ENCODE data around the gene ANKMY1.

ANKMY1 gene

DNA sequence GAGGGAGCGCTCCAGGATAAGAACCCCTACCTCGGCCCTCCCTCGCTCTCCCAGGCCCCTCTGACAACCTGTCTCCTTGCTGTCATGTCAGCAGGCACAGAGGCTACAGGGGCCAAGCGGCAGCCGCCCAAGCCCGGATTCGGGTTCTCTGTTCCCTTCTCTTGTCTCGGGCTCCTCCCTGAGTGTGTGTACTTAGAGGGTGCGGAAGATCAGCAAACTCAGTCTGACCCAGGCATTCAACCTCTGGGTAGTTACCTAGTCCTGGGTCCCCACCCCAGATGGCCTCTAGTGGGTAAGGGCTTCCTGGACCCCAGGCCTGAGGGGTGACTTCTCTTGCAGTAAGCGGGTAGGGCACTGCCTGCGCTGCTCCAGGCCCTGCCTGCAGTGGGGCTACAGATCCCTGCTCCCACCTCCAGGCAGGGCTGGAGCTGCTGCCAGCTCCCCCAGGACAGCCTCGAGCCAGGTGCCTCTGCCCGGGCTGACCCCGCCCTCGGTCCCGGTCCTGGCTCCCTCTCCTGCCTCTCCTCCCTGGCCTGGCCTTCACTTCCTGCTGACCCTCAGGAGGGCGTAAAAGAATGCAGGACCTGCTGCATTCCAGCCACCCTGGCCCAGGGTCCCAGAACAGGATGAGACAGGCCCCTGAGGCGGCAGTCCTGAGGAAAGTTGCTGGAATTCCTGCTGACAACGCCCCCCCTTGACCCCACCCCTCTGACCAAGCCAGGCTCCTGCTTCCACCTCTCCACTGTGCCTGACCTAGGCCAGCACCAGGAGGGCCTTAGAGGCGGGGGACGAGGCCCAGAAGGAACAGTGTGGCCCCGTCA, 100.4 kb downstream of the ANKMY1 start:
- in situ Hi-C loops (cut with MboI; ENCODE audit: low pct_unique_long_range_greater_than_20kb, low sequenced_read_pairs), result no loop called here
- no peak for DNase-seq

DNA sequence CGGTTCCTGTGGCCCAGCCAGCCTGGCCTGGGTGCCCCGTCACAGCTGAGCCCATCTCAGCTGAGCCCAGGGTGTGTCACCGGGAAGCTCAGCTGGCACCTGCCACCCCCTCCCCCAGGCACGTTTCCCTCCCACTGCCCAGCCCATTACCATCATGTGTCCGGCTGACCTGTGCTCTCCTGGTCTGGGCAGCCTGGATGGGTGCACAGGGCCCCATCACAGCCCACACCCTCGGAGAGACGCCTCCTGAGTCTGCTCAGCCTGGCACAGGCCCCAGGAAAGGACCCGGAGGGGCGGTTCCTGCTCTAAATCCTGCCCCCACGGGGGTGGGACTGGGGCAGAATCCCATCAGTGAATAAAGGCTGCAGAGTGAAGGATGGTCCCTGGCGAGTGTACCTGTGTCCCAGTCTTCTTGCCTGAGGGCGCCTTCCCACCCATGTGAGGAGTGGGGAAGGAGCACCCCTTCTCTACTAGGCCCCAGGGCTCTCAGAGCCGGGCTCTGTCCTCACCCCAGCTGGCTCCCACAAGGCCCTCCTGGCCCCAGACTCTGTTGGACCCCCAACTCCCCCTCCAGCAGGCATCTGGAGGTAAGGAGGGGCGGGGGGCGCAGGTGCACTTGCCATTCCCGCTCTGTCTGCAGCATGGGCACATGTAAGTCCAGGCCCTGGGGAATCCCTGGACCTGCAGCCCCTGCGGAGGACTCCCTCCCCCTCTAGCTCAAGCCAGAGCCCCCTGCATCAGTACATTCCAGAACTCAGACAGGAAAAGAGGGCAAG, 101.2 kb downstream of the ANKMY1 start:
- DNase-seq, result no peak
- in situ Hi-C loops (cut with MboI; ENCODE audit: low pct_unique_long_range_greater_than_20kb, low sequenced_read_pairs), result no loop called here

DNA sequence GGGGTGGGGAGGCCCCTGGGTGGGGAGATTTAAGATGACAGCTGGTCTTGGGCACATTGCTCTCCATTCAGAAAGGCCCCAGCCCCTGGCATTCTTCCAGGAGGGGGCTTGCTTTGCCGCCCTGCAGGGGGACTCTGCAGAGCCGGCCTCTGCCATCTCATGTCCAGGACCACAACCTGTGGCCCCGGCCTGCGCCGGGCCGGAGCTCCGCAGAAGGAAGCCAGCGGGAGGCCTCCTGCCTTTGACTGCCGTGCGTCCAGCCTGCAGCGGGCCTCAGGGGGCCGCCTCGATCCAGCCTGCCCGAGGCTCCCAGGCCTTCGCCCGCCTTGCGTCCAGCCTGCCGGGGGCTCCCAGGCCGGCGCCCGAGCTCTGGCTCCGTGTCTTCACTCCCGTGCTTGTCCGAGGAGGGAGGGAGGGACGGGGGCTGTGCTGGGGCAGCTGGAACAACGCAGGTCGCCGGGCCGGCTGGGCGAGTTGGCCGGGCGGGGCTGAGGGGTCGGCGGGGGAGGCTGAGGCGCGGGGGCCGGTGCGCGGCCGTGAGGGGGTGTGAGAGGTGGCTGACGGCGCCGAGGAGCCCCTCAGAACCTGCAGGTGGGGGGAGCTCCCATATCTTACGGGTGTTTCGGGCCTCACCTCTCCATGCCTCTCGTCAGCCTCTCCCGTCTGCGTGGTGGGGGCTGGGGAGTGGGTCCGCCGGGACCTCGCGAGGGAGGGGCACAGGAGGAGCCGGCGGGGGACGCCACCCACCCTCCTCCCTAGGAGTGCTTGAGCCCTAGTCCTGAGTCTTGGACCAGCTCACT, 101.9 kb downstream of the ANKMY1 start:
- DNase-seq, result no peak

DNA sequence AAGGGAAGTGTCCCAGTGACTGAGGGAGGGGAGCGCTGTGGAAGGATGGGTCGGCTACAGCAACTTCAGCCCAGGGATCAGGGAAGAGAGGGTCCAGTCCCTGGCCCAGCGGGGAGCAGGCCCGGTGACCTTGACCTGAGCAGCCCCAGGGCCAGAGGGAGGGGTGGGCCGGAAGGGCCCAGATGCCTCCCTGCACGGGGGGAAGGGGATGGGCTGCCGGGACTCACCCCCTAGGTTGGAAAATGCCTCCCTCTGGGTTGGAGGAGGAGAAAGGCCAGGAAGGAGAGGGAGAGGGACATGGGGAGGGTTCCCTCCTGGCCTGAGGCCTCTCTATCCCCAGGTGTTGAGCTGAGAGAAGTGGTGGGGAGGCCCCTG, 102.5 kb downstream of the ANKMY1 start:
- in situ Hi-C loops (cut with MboI; ENCODE audit: low pct_unique_long_range_greater_than_20kb, low sequenced_read_pairs), result no loop called here
- DNase-seq, result no peak

More for the DNA sequence above, 101.9 kb downstream of the ANKMY1 start:
- in situ Hi-C loops (cut with MboI; ENCODE audit: low pct_unique_long_range_greater_than_20kb, low sequenced_read_pairs), result no loop called here

DNA sequence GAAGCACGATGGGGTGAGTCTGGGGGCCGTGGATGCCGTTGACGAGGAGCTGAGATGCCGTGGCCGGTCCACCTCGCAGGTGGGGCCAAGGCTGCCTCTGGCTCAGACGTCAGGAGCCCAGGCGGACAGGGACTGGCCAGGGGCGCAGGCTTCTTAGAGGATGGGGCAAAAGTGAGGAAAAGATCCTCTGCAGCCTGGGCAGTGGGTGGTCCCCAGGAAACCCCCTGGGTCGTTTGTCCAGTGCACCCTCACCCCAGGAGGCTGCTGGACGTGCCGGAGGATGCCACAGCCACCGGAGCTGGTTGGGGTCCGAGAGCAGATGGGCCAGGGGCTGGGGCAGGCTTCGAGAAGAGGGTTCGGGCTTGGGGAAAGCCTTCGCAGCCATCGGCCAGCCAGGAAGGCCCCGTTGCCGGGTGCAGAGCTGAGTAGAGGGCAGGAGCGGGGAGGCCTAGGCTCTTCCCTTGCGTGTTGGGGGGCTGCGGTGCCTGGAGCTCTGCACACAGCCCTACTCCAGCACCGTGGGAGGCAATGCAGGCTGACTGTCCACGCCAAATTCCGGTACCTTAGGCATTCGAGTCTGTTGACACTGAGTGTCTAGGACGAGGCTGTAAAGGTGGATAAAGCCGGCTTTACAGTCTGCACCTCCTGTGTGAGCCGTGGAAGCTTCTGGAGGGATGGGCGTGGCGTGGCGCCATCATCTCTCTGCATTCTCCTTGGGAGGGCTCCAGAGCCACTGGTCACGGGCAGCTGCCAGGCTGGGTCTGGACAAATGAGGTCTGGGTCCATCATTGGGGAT, 103.5 kb downstream of the ANKMY1 start:
- in situ Hi-C loops (cut with MboI; ENCODE audit: low pct_unique_long_range_greater_than_20kb, low sequenced_read_pairs), result no loop called here
- DNase-seq, result no peak

DNA sequence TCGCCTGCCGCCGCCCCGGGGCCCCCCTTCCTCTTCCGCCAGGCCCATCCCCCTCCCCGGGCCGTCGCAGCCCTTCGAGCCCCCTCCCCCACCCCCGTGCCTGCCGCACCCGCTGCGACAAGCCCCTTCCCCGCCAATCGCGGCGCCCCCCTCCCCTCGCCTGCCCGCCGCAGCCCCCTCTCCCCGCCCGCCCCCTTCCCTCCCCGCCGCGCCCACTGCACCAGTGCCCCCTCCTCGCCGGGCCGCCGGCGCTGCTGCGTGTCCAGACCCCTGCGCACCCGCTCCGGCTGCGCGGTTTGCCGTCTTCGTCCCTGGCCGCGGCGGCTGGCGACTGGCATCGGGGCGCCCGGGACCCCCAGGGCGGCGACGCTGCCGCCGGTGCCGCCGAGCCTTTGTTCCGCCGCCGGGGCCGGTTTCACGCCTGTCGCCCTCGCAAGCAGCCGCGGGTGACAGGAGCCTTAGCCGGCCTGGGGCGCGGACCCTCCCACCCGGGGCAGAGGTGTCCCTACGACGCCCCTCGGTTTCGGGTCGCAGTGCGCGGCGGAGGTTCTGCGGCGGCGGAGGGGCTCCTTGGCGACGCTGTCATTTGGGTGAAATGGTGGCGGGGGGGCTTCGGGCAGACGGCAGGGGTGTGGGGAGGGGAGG, 104.2 kb downstream of the ANKMY1 start:
- in situ Hi-C loops (cut with MboI; ENCODE audit: low pct_unique_long_range_greater_than_20kb, low sequenced_read_pairs), result no loop called here
- no peak for DNase-seq

DNA sequence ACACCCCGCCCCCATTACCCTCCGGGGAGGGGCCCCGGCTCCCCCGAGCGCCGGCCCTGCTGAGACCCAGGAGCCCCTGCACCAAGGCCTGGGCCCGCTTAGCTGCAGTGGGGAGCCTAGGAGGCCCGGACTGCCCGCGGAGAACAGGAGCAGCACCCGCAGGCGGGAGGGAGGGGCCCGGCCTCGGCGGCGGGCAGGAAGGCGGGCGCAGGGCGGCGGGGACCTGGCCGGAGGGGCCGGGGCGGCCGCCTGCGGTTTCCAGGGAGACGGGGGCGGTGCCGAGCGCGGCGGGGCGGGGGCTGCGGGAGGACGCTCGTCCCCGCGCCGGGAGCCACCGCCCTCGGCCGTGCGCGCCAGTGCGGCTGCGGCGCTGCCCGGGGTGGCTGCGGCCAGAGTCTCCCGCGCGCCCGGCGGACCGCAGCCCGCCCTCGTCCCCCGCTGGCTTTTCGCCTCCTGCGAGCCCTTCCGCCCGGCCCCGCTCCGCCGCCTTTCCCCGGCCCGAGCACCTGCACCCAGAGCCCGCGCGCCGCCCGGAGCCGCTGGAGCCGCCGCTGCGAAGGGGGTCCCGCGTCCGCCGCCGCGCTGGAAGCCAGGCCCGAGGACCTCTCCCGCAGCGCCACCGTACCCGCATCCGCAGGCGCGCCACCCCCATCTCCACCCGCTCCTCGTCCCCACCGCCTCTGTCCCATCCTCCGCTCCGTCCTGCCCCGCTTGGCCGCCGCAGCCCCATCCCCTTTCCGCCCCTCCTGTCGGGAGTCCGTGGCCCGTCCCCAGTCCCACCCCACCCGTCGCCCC, 105.1 kb downstream of the ANKMY1 start:
- no peak for DNase-seq
- in situ Hi-C loops (cut with MboI; ENCODE audit: low pct_unique_long_range_greater_than_20kb, low sequenced_read_pairs), result no loop called here

DNA sequence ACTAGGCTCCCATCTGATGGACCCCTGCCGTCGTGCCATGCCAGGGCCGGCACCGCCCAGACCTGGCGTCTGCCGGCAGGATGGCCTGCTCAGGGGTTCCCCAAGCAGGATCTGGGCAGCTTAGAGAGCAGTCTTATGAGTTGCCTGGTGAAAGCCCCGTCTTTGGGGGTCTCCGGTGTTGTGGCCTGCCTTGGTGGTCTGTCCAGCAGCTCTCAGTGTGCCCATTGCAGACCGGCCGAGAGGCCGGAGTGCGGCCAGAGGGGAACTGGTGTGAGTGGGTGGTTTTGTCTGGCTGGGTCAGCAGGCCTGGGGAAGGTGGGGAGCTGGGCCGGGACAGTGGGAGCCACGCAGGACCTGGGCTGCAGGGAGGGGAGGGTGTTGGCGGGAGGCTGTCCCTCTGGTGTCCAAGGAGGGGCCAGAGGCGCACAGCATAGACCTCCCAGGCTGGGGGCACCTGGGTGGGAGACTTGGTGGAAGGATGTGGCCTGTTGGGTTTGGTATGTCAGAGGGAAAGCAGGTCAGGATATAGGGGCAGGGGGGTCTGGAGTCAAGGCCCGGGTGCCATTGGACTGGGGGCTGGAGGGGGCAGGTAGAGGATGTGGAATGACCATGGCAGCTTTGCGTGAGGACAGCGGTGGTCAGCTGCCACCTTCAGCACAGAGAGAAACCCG, 105.9 kb downstream of the ANKMY1 start:
- in situ Hi-C loops (cut with MboI; ENCODE audit: low pct_unique_long_range_greater_than_20kb, low sequenced_read_pairs), result no loop called here
- DNase-seq, result no peak

DNA sequence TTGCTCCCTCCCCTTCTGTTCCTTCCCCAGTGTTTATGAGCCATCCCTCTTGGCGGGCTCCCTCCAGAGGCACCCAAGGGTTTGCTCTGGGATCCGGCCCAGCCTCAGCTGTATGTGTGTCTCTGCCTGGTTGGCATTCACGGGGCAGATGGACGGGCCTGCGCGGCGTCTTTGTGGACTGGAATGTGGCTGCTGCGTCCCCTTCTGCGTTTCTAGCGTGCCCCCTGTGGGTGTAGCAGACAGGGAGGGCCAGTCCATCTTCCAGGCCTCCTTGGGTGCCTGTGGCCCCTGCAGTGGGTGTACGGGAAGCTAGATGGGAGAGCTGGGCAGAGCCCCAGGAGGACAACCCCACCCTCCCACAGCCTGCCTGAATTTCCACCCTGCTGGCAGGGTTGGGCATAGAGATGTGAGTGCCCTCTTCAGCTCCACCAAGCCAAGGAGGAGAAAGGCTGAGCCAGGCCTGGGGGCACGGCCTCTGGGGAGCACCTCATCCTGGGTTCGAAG, 106.6 kb downstream of the ANKMY1 start:
- no peak for DNase-seq
- in situ Hi-C loops (cut with MboI; ENCODE audit: low pct_unique_long_range_greater_than_20kb, low sequenced_read_pairs), result no loop called here

DNA sequence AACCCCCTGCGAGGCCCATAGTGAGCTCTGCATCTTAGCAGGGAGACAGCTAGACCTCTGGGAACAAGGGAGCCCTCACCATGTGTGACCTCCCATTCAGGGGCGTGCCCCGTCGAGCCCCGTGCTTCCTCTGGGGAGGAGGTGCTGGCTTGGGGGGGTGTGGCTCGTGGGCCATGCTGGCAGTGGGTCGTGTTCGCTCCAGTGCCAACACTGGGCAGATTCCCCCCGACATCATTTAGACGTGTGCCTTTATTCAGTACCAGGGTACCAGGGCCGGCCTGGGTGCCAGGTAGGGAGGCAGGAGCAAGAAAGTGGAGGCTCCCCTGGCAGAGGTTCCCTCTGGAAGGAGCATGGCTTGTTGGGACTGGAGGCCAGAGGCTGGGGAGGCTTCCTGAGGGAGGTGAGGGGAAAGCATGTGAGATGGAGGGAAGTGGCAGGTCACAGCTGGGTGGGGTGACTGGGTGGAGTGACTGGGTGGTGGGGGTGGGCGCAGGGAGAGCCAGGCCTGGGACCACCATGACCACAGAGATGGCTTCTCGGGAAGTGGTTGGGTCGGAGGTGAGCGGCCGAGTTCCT, 107.2 kb downstream of the ANKMY1 start:
- in situ Hi-C loops (cut with MboI; ENCODE audit: low pct_unique_long_range_greater_than_20kb, low sequenced_read_pairs), result no loop called here
- no peak for DNase-seq

DNA sequence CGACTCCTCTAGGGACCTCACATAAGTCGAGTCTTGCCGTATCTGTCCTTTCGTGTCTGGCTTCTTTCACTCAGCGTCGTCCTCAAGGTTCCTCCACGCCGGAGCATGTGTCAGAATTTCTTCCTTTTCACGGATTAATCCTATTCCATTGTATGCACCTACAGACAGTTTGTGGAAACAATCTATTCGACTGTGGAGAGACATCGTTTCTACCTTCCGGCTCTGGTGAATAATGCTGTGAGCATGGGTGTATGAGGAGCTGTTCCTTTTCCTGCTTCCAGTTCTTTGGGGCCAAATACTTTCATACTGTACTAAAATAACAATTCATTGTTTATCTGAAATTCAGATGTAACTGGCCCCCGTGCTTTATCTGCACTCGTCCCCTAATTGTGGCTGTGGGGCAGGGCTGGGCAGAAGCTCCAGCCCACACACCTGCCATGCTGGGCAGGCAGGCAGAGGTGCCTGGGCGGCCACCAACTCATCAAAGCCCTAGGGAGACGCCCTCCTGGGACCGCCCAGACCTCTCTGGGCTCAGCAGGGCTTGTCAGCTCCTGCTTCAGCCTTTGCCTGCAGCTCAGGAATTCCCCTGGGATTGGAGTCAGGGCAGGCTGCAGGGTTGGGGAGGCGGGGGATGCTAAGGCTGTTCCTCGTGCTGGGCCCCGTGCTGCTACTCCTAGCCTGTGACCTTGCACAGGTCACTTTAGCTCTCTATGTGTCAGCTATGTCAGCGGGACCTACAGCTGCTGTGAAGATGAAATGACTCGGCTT, 107.8 kb downstream of the ANKMY1 start:
- in situ Hi-C loops (cut with MboI; ENCODE audit: low pct_unique_long_range_greater_than_20kb, low sequenced_read_pairs), result loop anchor here (25.0 kb wide), 1 partner anchor 213 kb away; no protein-coding TSS in a partner anchor
- DNase-seq, result no peak

DNA sequence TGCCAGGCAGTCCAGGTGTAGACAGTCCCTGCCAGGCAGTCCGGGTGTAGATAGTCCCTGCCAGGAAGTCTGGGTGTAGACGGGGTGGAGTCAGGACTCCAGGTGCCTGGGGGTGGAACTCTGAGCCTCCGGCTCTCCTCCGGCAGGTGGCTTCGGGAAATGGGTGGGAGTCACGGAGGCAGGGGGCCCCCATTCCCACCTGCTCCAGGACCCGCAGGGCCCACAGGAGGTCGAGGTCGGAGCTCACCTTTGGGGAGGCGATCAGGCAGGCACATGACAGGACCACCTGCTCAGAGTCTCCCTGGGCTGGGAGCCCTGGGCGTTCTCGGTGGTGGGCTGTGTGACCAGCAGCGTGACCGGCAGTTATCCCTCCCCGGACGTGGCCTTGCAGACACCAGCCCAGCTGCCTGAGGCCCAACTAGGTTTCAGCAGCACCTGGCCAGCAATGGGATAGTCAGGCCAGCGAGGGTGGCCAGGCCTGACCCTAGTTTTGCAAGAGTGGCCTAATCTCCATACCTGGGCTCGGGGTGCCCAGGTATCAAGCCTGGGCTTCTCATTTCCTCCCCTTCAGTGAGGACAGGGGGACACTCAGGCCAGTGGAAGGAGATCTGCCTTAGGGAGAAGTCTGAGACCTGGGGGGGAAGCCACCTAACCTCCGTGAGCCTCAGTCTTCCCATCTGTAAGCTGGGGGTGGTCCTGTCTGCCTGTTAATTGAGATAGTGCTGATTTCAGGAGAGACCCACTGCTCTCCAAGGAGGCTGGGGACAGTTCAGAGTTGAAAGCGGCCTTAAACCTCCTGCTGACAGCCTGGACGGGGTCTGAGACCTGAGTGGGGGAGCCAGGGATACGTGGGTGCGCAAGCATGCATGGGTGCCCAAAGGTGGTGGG, 109.2 kb downstream of the ANKMY1 start:
- DNase-seq, result no peak
- in situ Hi-C loops (cut with MboI; ENCODE audit: low pct_unique_long_range_greater_than_20kb, low sequenced_read_pairs), result loop anchor here (25.0 kb wide), 1 partner anchor 211 kb away; no protein-coding TSS in a partner anchor

DNA sequence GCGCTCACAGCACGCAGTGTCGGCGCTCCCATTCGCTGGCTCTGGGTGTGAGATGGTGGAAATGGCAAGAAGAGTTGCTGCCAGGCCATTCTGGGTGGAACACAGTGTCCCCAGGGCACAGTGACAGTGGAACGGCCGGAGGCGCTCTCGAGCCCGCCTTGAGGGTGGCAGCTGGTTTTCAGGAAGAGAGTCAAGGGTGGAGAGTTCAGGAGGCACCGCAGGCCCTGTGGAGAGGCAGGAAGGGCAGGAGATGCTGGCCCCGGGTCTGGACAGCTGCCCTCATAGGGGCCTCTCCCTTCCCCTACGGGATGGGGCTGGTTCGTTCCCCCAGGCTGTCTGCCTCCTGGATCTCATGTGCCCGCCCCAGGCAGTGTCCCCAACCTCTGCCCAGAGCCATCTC, 109.9 kb downstream of the ANKMY1 start:
- in situ Hi-C loops (cut with MboI; ENCODE audit: low pct_unique_long_range_greater_than_20kb, low sequenced_read_pairs), result loop anchor here (25.0 kb wide), 1 partner anchor 211 kb away; no protein-coding TSS in a partner anchor
- no peak for DNase-seq

DNA sequence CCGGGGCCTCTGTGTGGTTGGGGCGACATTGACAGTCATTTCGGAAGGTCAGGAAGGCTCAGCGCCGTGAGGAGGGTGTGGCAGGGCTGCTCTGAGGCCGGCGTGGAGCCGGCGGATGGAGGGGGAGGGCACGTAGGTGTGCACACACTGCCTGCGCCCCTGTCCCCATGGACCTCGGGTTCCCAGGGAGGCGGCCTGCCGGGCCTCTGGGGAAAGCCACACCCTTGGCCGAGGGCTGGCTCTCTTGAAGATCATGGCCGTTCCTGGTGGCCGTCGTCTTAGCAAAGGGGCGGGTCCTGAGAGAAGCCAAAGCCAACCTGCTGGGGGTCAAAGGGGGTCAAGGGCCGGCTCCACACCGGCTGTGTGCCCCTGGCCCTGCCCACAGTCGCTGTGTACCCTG, 110.5 kb downstream of the ANKMY1 start:
- DNase-seq, result no peak
- in situ Hi-C loops (cut with MboI; ENCODE audit: low pct_unique_long_range_greater_than_20kb, low sequenced_read_pairs), result loop anchor here (25.0 kb wide), 1 partner anchor 210 kb away; no protein-coding TSS in a partner anchor

DNA sequence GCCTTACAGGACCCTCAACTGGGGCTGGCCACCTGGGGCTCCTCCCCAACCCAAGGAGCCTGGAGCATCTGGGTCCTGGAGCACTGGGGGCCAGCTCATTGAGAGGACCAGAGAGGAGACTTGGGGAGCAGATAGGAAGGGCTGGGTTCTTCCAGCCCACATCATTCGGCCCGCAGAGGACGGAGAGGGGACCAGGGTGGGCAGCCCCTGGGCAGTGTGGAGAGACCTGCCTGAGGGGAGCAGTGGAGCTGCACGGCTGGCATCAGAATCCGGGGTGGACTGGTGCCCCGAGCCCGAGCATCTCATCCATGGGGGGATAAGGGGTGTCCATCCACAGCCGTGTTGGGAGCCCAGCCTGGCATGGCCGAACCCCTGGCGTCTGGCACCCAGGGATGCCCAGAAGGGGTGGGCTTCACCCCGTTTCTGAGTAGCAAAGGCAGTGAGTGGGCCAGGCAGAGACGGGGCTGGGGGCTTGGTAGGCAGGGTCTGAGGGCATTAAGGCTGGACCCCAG, 111.1 kb downstream of the ANKMY1 start:
- no peak for DNase-seq
- in situ Hi-C loops (cut with MboI; ENCODE audit: low pct_unique_long_range_greater_than_20kb, low sequenced_read_pairs), result loop anchor here (25.0 kb wide), 1 partner anchor 209 kb away; no protein-coding TSS in a partner anchor
